Tibial nerve (tissue), 4 donors: ENCODE measurements around the gene MGAT1. TPM values are rescaled to one million over a fixed set of nuclear protein-coding genes. Genes with fewer than 3 reads are reported as not detected.

Experiments
- DNase-seq, 2 donors: peaks; one replicate each; pipeline ENCODE4 v3.0.0-alpha.2; 2019; ENCODE audit warnings: low spot score in 2 of 2
- H3K27ac ChIP-seq, 4 donors: fragments of 200-600 bp; sonication (generic) in 3 of 4; one replicate each; pipeline ENCODE4 v1.5.1; 2017 to 2019; ENCODE audit warnings: mild to moderate bottlenecking in 1 of 4
- H3K27me3 ChIP-seq, 2 donors: fragments of 200-600 bp; sonication (generic) in 1 of 2; one replicate each; pipeline versions ENCODE4 v1.5.1 to v1.6.0; 2017 to 2019
- H3K36me3 ChIP-seq, 3 donors: fragments of 200-600 bp; sonication (generic); one replicate each; pipeline ENCODE4 v1.5.1; 2018 to 2019
- H3K4me1 ChIP-seq, 4 donors: fragments of 200-600 bp; sonication (generic) in 3 of 4; one replicate each; pipeline ENCODE4 v1.5.1; 2017 to 2019
- H3K4me3 ChIP-seq, 4 donors: fragments of 200-600 bp; sonication (generic) in 3 of 4; one replicate each; pipeline ENCODE4 v1.5.1; 2017 to 2019; ENCODE audit warnings: mild to moderate bottlenecking in 1 of 4, moderate library complexity in 1 of 4
- H3K9me3 ChIP-seq, 4 donors: fragments of 200-600 bp; sonication (generic) in 3 of 4; one replicate each; pipeline ENCODE4 v1.5.1; 2017 to 2019
- EP300 ChIP-seq, 2 donors: sonication (generic); formaldehyde crosslinking; IDR thresholded peaks; one replicate each; pipeline ENCODE4 v1.6.1; 2017; ENCODE audit warnings: antibody characterized with exemption in 2 of 2, mild to moderate bottlenecking in 1 of 2
- POLR2A ChIP-seq, 2 donors: fragments of 450-650 bp; IDR thresholded peaks; one replicate each; pipeline ENCODE4 v1.6.1; 2017; ENCODE audit warnings: antibody characterized with exemption in 2 of 2, mild to moderate bottlenecking in 2 of 2, moderate library complexity in 2 of 2
- WGBS, 2 donors: methylation state at CpG; one replicate each; pipeline ENCODE4 v1.1.5; 2018; 5-methylcytosine and 5-hydroxymethylcytosine counted together
- total RNA-seq, 4 donors: library from RNA; depleted of rRNA; stranded (reverse); fragments of >200 nt; gene quantifications; one replicate each; pipeline ENCODE4 v1.1.0, GENCODE V29; 2016
- TF ChIP-seq, protein P1 (sequence below), 5 experiments: fragments of 200-600 bp in 3 of 5; fragments of 450-650 bp in 2 of 5; sonication (generic) in 3 of 5; IDR thresholded peaks; one replicate each; pipeline ENCODE4 v1.5.1; 2016 to 2019; ENCODE audit warnings: antibody characterized with exemption in 5 of 5, mild to moderate bottlenecking in 3 of 5, moderate library complexity in 2 of 5

Gene MGAT1
- total RNA-seq, 4 donors from 2014 or later, result 161 to 216 (median 195) TPM

DNA sequence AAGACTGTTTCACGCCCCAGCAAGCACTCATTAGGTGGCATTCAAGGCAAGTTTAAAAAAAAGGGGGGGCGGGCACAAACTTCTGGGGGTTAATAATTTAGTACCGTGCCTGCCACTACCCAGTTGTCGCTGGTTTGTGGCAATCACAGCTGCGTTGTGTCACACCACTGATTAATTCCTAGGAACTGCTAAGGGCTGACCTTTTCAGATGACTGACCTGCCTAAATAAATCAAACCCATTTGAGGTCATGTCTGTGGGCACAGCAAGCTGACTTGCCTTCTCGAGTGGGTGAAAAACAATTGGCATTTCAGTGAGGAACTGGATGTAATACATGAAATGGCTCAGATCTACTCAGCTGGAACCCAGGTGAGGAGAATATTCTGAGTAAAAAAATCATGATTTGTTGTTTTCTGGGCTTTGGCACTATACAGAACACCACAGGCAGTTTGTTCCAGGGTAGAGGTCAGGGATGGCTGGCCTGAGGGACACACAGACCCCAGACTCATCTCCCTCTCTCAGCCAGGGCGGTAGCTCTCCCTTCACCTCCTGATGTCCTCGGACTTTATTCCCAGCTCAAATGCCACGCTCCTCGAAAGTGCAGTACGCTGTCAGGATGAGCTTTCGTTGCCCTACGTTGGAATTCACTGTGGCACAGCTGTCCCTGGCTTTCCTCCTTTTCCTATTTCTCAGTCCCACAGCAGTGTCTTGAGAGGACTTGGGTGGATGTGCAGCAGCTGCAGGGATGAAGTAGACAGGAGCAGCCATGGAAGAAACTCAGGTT, 15.5 kb upstream of the MGAT1 start:
- Histone ChIP-seq H3K4me1 (peaks cover 0 to 49% (median 25%) of the 10 kb centered on the region in 4 donors), H3K27ac (peak overlapping the region in 3 of 4 donors; percentile 57 to 96 (median 76)), H3K4me3 (no peak overlapping the region), H3K9me3 (no peaks in the 10 kb centered on the region), H3K36me3 (no peaks in the 10 kb centered on the region), H3K27me3 (no peaks in the 10 kb centered on the region)
- 43 to 52% methylated on average over 13 of the region's 13 CpGs for WGBS, 2 donors
- no peak for DNase-seq
- TF ChIP-seq POLR2A (IDR thresholded peaks at IDR 0.05) (no peak), EP300 (IDR thresholded peaks at IDR 0.05) (no peak)
- TF ChIP-seq, protein P1, sequence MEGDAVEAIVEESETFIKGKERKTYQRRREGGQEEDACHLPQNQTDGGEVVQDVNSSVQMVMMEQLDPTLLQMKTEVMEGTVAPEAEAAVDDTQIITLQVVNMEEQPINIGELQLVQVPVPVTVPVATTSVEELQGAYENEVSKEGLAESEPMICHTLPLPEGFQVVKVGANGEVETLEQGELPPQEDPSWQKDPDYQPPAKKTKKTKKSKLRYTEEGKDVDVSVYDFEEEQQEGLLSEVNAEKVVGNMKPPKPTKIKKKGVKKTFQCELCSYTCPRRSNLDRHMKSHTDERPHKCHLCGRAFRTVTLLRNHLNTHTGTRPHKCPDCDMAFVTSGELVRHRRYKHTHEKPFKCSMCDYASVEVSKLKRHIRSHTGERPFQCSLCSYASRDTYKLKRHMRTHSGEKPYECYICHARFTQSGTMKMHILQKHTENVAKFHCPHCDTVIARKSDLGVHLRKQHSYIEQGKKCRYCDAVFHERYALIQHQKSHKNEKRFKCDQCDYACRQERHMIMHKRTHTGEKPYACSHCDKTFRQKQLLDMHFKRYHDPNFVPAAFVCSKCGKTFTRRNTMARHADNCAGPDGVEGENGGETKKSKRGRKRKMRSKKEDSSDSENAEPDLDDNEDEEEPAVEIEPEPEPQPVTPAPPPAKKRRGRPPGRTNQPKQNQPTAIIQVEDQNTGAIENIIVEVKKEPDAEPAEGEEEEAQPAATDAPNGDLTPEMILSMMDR (IDR thresholded peaks at IDR 0.05), result no peak

DNA sequence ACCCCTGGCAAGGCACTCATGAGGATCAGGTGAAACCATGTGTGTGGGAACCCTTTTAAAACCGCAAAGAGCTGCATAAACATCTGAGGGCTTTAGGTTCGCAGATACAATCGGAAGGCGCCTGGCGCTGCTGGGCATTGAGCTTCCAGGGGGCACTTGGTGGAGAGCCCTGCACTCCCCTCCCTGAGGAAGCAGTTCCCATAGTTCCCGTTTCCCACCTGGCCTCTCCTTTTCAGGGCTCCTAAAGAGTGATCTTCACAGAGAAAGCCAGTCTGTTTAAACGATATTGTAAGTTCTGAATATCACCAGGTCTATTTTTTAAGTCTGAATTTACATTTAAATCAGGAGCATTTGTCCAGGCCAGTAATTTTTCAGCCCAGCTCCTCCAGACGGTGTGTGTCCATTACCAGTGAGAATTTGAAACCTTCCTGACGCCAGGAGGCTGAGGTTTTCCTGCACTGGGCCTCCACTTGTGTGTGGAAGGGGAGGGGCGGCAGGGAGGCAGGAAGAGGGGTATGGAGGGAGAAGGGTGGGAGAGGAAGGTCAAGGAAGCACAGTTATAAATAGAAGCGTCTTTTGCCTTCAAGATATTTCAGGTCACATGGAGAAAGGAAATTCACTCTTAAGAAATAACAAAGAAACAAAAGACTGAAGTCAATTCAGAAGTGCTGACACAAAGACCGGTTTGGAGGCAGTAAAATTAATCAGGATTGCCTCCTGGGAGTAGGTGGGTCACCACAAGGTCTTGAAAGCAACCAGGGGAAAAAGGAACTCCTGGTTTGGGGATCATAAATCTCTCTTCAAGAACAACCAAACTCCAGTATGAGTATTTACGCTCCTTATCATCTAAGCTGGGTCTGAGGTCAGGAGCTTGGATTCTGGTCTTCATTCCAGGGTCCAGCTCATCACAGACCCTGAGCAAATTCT, 14.3 kb upstream of the MGAT1 start:
- Histone ChIP-seq H3K36me3 (no peaks in the 10 kb centered on the region), H3K4me3 (no peak overlapping the region), H3K9me3 (no peaks in the 10 kb centered on the region), H3K4me1 (peaks cover 0 to 52% (median 25%) of the 10 kb centered on the region in 4 donors), H3K27ac (peak overlapping the region; percentile 44 to 96 (median 66)), H3K27me3 (no peaks in the 10 kb centered on the region)
- peak; percentile 57 to 77 for TF ChIP-seq EP300 (IDR thresholded peaks at IDR 0.05)
- TF ChIP-seq, protein P1 (IDR thresholded peaks at IDR 0.05), result no peak
- WGBS, 2 donors, result 33 to 39% methylated on average over 13 of the region's 13 CpGs
- no peak for DNase-seq

DNA sequence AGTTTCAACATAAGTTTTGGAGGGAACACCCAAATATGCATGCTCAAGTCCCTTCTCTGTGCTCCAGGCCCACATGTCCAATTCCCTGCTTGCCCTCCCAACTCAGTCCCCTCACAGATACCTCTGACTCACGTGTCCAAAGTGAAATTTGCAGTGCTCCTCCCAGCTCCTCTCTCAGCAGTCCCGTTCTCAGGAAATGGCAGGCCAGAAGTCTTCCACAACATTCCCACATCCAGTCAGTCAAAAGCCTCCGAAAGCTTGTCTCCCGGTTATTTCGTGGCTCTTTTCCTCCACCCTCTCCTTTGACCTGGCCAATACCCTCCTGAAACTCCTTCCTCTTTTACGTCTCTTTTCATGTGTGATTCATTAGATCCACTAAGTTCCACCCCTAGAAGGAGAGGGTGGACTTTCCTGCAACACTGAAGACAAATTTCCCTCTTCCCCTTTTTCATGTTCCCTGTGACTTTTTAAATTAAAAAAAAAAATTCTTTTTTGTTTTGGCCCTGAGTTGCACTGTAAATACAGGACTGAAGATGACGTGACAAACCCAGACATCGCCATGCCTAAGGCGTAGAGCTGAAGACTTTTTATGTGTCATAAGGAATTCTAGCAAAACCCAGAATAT, 12.8 kb upstream of the MGAT1 start:
- TF ChIP-seq, protein P1 (IDR thresholded peaks at IDR 0.05), result no peak
- peak; percentile 30 to 32 for TF ChIP-seq POLR2A (IDR thresholded peaks at IDR 0.05)
- Histone ChIP-seq H3K27ac (peak overlapping the region in 3 of 4 donors; percentile 44 to 96 (median 76)), H3K9me3 (no peaks in the 10 kb centered on the region), H3K27me3 (no peaks in the 10 kb centered on the region), H3K4me1 (peaks cover 0 to 57% (median 25%) of the 10 kb centered on the region in 4 donors), H3K36me3 (no peaks in the 10 kb centered on the region), H3K4me3 (peak overlapping the region in 3 of 4 donors; percentile 7 to 65 (median 13))
- DNase-seq, result no peak
- 57% methylated on average over 9 of the region's 9 CpGs for WGBS, 2 donors

DNA sequence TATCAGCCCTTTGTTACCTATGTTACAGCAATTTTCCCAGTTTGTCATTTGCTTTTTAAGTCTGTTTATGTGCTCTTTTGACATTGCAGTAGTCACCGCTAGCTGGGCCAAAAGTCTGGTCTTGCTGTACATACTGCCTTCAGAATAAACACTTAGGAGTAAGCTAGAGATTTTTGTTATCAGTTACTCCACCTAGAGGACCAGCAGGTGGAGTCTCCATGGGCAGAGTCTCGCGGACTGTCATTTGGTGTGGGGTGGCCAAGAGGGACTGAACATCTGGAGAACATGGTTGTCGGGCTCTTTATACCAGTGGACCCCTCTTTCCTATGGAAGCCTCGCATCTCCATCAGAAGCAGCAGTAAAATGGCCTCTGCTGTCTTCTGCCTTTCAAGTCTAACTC, 10.8 kb upstream of the MGAT1 start:
- WGBS, 2 donors, result 80 to 90% methylated on average over 5 of the region's 5 CpGs
- H3K27me3 ChIP-seq, result no peaks in the 10 kb centered on the region
- no peaks in the 10 kb centered on the region for H3K36me3 ChIP-seq
- H3K27ac ChIP-seq, result peak overlapping the region in 2 of 4 donors; percentile 76 to 96
- H3K4me1 ChIP-seq, result peaks cover 3 to 51% (median 24%) of the 10 kb centered on the region in 4 donors
- H3K4me3 ChIP-seq, result peak overlapping the region in 1 of 4 donors; percentile 65
- TF ChIP-seq, protein P1 (IDR thresholded peaks at IDR 0.05), result no peak
- TF ChIP-seq EP300 (IDR thresholded peaks at IDR 0.05) (no peak), POLR2A (IDR thresholded peaks at IDR 0.05) (no peak)
- no peak for DNase-seq
- H3K9me3 ChIP-seq, result no peaks in the 10 kb centered on the region
